Esophagus squamous epithelium (tissue), 4 donors: ENCODE data around the gene FGF8.

ENCODE experiments used
- POLR2A ChIP-seq, 4 donors: fragments of 450-650 bp; IDR thresholded peaks; one replicate each; pipeline ENCODE4 v1.6.1; 2017; ENCODE audit warnings: antibody characterized with exemption in 4 of 4, mild to moderate bottlenecking in 4 of 4, moderate library complexity in 3 of 4
- TF ChIP-seq, protein P1 (sequence below), 6 experiments: fragments of 450-650 bp in 4 of 6; fragments of 200-600 bp in 2 of 6; sonication (generic) in 2 of 6; IDR thresholded peaks; one replicate each; pipeline ENCODE4 v1.5.1; 2016 to 2019; ENCODE audit warnings: antibody characterized with exemption in 6 of 6, mild to moderate bottlenecking in 4 of 6, moderate library complexity in 4 of 6

DNA sequence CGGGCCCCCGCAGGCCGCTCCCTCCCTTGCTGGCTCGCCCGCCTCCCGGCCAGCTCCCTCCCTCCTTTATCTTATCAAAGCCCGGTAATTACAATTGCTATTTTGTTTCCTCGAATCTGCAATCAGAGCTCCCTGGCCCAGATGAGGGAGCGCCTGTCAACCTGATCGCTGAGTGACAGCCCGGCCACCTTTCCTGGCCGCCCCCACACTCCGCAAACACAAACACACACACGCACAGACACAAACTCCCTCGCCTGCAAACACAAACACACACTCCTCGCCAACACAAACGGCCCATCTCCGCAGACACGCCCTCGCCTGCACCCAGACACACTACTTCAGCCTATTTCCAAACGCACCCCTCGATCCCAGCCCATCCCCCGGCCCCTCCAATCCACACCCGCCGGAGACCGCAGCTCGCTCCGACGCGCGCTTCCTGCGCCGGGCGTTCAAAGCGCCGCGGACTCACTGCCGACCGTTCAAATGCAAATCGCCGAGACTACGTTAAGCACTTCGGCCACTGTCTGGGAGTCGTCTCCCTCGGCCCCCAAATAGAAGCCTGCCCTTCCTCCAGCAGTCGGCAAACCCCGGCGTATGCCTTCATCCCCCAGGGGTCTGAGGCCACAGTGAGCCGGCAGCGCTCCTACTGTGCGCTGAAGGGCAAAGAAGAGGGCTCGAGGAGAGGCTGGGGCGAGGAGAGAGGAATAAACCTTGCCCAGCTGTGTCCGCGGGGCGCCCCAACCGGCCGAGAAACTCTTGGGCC is 3.0 kb upstream of the FGF8 start:
- TF ChIP-seq, protein P1, sequence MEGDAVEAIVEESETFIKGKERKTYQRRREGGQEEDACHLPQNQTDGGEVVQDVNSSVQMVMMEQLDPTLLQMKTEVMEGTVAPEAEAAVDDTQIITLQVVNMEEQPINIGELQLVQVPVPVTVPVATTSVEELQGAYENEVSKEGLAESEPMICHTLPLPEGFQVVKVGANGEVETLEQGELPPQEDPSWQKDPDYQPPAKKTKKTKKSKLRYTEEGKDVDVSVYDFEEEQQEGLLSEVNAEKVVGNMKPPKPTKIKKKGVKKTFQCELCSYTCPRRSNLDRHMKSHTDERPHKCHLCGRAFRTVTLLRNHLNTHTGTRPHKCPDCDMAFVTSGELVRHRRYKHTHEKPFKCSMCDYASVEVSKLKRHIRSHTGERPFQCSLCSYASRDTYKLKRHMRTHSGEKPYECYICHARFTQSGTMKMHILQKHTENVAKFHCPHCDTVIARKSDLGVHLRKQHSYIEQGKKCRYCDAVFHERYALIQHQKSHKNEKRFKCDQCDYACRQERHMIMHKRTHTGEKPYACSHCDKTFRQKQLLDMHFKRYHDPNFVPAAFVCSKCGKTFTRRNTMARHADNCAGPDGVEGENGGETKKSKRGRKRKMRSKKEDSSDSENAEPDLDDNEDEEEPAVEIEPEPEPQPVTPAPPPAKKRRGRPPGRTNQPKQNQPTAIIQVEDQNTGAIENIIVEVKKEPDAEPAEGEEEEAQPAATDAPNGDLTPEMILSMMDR (IDR thresholded peaks at IDR 0.05) = peak in 1 of 6 experiments; percentile 3
- TF ChIP-seq POLR2A (IDR thresholded peaks at IDR 0.05) = no peak
